ENCODE data around the gene DNAH14. TPM values are rescaled to one million over a fixed set of nuclear protein-coding genes. Genes with fewer than 3 reads are reported as not detected.
"Not testable (repeated sequence)": the region's sequence is repeated elsewhere in the genome, so short reads cannot be mapped to it uniquely, and the experiment has no call there.

The DNAH14 gene
- total RNA-seq (10 to 100 TPM; 14.2 to 15.2 TPM), polyA plus RNA-seq (ENCODE audit: insufficient read length in 6 of 6) (10 to 100 TPM; 13.2 to 21.3 (median 19.4) TPM)
- long read RNA-seq, donor 1, result 0 reads
- long read RNA-seq, donor 2, result 0 reads
- long read RNA-seq, donor 3, partial matches to known transcripts, result 0 of 1 reads
- long read RNA-seq, donor 3, other reads (novel, unspliced or antisense), result 0 of 1 reads
- long read RNA-seq, donor 4, result 0 reads
- long read RNA-seq, donor 5, partial matches to known transcripts, result 0 of 1 reads
- long read RNA-seq, donor 5, other reads (novel, unspliced or antisense), result 0 of 1 reads
- long read RNA-seq, donor 6, partial matches to known transcripts, result 0 of 2 reads
- long read RNA-seq, donor 6, other reads (novel, unspliced or antisense), result 0 of 2 reads
- long read RNA-seq, donor 7, result 0 reads
- long read RNA-seq, donor 8, result 0 reads
- long read RNA-seq, donor 9, result 0 reads
- long read RNA-seq, donor 10, partial matches to known transcripts, result 1 of 3 reads
- long read RNA-seq, donor 10, other reads (novel, unspliced or antisense), result 0 of 3 reads
- long read RNA-seq, donor 11, partial matches to known transcripts, result 0 of 3 reads
- long read RNA-seq, donor 11, other reads (novel, unspliced or antisense), result 0 of 3 reads
- long read RNA-seq, donor 12, partial matches to known transcripts, result 0 of 2 reads
- long read RNA-seq, donor 12, other reads (novel, unspliced or antisense), result 0 of 2 reads

GRCh38 chr1:224929335-224930237 lies at the start of gene DNAH14:
DNAH14 (plus strand) TSS chr1:224929675; CDS start chr1:224952703, 23,028 bp downstream.
- peak within 1 kb of the TSS; percentile 46 to 49 for H3K4me3 ChIP-seq
- peaks cover 0 to 26% of the 10 kb centered on the region in 2 donors for H3K9me3 ChIP-seq
- H3K36me3 ChIP-seq, result no peaks in the 10 kb centered on the region
- peaks cover 0 to 19% of the 10 kb centered on the region in 2 donors for H3K27me3 ChIP-seq
- no peaks in the 10 kb centered on the region for H3K4me1 ChIP-seq
- TF ChIP-seq, protein P1, sequence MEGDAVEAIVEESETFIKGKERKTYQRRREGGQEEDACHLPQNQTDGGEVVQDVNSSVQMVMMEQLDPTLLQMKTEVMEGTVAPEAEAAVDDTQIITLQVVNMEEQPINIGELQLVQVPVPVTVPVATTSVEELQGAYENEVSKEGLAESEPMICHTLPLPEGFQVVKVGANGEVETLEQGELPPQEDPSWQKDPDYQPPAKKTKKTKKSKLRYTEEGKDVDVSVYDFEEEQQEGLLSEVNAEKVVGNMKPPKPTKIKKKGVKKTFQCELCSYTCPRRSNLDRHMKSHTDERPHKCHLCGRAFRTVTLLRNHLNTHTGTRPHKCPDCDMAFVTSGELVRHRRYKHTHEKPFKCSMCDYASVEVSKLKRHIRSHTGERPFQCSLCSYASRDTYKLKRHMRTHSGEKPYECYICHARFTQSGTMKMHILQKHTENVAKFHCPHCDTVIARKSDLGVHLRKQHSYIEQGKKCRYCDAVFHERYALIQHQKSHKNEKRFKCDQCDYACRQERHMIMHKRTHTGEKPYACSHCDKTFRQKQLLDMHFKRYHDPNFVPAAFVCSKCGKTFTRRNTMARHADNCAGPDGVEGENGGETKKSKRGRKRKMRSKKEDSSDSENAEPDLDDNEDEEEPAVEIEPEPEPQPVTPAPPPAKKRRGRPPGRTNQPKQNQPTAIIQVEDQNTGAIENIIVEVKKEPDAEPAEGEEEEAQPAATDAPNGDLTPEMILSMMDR (IDR thresholded peaks at IDR 0.05), result no peak
- intact Hi-C loops (cut with DNase I), result no loop called here
- DNase-seq (peak; percentile 44 to 94 (median 84)), ATAC-seq (peak; percentile 99)
- peak within 1 kb of the TSS; percentile 53 to 78 for H3K27ac ChIP-seq

DNA sequence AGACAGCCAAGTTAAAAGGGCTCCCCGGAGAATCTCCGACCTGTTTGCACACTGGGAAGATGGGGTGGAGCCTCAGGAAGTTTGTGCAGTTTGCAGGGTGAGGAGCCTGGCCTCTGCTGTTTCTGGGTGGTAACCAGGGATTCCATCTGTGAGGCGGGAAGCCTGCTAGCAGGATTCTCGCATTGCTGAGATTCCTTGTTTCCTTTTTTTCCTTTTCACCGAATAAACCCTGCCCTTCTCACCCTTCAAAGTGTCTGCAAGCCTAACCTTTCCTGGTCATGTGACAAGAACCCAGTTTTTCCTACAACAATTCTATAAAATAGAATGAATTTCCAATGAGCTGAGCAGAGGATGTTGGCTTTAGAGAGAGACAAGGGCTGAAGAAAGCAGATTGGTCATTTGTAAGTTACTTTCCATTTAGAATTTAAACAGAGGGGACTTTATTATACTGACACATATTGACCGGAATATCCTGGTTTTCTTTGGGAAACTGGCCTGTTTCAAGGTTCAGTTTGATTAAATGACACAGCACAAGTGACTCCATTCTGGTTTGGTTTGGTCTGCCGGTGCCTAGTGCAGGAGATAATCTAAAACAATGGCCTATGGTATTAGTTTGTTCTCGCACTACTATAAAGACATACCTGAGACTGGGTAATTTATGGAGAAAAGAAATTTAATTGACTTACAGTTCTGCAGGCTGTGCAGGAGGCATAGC lies 48.7 kb upstream of the DNAH14 start:
- ATAC-seq (no peak), DNase-seq (no peak)
- Histone ChIP-seq H3K4me1 (no peaks in the 10 kb centered on the region), H3K9me3 (peaks cover 0 to 2% of the 10 kb centered on the region in 2 donors), H3K4me3 (no peak overlapping the region), H3K27me3 (peaks cover 0 to 20% of the 10 kb centered on the region in 2 donors), H3K36me3 (no peaks in the 10 kb centered on the region), H3K27ac (no peak overlapping the region)
- TF ChIP-seq, protein P1 (IDR thresholded peaks at IDR 0.05), result no peak
- intact Hi-C loops (cut with DNase I), result no loop called here

GRCh38 chr1:224881308-224881692 lies 48.2 kb upstream of the DNAH14 start:
- intact Hi-C loops (cut with DNase I); H3K9me3 ChIP-seq; H3K27ac ChIP-seq; H3K4me1 ChIP-seq; DNase-seq; ATAC-seq; H3K36me3 ChIP-seq; H3K4me3 ChIP-seq: not testable (repeated sequence)
- peaks cover 0 to 14% of the 10 kb centered on the region in 2 donors for H3K27me3 ChIP-seq

DNA sequence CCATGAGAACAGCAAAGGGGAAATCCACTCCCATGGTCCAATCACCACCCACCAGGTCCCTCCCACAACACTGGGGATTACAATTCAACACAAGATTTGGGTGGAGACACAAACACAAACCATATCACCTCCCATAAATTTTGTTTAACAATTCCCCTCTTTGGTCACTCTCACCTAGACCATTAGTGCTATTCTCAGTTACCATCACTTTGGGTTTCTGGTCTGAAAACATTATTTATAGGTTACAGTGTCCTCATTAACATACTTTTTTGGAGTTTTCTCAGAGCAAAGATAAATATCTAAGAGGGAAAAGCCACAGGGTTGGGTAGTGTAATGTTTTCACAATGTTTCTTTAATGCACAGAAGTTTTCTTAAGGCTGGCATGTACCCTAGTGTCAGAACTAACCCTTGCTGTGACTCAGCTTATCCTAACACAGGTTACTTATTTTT lies 47.7 kb upstream of the DNAH14 start:
- no peak for ATAC-seq
- peaks cover 0 to 3% of the 10 kb centered on the region in 2 donors for H3K9me3 ChIP-seq
- TF ChIP-seq, protein P1 (IDR thresholded peaks at IDR 0.05), result no peak
- no peaks in the 10 kb centered on the region for H3K36me3 ChIP-seq
- DNase-seq, result no peak
- H3K4me1 ChIP-seq, result no peaks in the 10 kb centered on the region
- H3K4me3 ChIP-seq, result no peak overlapping the region
- intact Hi-C loops (cut with DNase I), result no loop called here
- H3K27me3 ChIP-seq, result peaks cover 0 to 11% of the 10 kb centered on the region in 2 donors
- H3K27ac ChIP-seq, result no peak overlapping the region

DNA sequence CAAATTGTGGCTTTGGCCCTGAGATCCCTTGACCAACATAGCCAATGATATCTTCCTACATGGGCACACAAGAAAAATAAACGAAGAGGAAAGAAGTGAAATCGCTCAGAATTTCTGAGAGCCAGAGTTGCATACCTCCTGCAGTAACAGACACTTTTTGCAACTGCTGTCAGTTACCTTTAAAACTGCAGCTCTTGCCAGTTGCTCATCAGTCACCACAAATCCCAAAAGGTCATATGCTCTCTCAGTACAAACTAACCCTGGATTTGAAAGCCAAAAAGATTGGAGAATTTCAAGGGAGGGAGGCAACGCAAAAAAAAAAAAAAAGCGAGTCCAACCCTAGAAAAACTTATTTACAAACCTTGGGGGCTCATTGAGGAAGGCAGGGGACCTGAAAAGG lies 47.2 kb upstream of the DNAH14 start:
- Histone ChIP-seq H3K4me3 (no peak overlapping the region), H3K4me1 (no peaks in the 10 kb centered on the region), H3K27ac (no peak overlapping the region), H3K27me3 (peaks cover 0 to 7% of the 10 kb centered on the region in 2 donors), H3K36me3 (no peaks in the 10 kb centered on the region), H3K9me3 (peaks cover 0 to 3% of the 10 kb centered on the region in 2 donors)
- ATAC-seq (no peak), DNase-seq (no peak)
- intact Hi-C loops (cut with DNase I), result no loop called here
- TF ChIP-seq, protein P1 (IDR thresholded peaks at IDR 0.05), result no peak
